ENCODE data around the gene ADM5. TPM values are rescaled to one million over a fixed set of nuclear protein-coding genes. Genes with fewer than 3 reads are reported as not detected.
A peak's percentile ranks its signal among the peaks of the same experiment; 100 is the strongest.
"Not testable (repeated sequence)": the region's sequence is repeated elsewhere in the genome, so short reads cannot be mapped to it uniquely, and the experiment has no call there.

The ADM5 gene
- total and polyA plus RNA-seq, 11 donors = 0.14 to 1.6 (median 0.60) TPM; not detected in 1

DNA sequence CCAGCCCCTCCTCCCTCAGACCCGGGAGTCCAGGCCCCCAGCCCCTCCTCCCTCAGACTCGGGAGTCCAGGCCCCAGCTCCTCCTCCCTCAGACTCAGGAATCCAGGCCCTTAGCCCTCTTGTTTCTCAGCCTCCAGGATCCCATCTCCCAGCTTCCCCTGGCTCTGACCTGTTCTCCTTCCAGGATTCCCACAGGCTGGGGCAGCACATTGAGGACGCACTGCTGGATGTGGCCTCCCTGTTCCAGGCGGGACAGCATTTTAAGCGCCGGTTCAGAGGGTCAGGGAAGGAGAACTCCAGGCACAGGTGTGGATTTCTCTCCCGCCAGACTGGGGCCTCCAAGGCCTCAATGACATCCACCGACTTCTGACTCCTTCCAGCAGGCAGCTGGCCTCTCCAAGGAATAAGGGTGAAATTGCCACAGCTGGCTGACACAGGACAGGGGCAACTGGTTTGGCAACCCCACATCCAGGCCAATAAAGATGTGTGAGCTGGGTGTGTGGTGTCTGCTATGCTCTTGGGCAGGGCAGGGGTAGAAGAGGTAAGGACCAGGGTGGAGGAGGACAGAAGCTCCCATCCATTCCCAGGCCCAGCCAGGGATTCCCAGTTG, 23.9 kb downstream of the ADM5 start:
- Histone ChIP-seq H3K27ac (no peak overlapping the region), H3K36me3 (no peaks in the 10 kb centered on the region), H3K27me3 (no peaks in the 10 kb centered on the region), H3K4me3 (no peak overlapping the region), H3K4me1 (peaks cover 0 to 13% (median 0%) of the 10 kb centered on the region in 12 donors), H3K9me3 (no peaks in the 10 kb centered on the region)
- intact Hi-C loops (cut with DNase I) = no loop called here
- DNase-seq (no peak), ATAC-seq (no peak)
- 77 to 98% (median 80%) methylated on average over 6 to 8 of the region's 8 CpGs for WGBS, 4 donors
- TF ChIP-seq, protein P1, sequence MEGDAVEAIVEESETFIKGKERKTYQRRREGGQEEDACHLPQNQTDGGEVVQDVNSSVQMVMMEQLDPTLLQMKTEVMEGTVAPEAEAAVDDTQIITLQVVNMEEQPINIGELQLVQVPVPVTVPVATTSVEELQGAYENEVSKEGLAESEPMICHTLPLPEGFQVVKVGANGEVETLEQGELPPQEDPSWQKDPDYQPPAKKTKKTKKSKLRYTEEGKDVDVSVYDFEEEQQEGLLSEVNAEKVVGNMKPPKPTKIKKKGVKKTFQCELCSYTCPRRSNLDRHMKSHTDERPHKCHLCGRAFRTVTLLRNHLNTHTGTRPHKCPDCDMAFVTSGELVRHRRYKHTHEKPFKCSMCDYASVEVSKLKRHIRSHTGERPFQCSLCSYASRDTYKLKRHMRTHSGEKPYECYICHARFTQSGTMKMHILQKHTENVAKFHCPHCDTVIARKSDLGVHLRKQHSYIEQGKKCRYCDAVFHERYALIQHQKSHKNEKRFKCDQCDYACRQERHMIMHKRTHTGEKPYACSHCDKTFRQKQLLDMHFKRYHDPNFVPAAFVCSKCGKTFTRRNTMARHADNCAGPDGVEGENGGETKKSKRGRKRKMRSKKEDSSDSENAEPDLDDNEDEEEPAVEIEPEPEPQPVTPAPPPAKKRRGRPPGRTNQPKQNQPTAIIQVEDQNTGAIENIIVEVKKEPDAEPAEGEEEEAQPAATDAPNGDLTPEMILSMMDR (IDR thresholded peaks at IDR 0.05) = no peak
- no peak for TF ChIP-seq POLR2A (IDR thresholded peaks at IDR 0.05)

DNA sequence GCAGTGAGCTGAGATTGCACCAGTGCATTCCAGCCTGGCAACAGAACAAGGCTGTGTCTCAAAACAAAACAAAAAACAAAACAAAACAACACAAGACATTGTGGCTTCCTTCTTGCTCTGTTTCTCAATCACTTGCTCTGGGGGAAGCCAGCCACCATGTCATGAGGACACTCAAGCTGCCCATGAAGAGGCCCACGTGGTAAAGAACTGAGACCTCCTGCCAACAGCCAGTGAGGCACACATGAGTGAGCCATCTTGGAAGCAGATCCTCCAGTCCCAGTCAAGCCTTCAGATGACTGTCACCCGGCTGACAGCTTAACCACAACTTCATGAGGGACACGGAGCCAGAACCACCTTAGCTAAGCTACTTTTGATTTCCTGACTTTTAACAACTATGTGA, 26.8 kb downstream of the ADM5 start:
- TF ChIP-seq, protein P1 (IDR thresholded peaks at IDR 0.05) = no peak
- no peak for TF ChIP-seq POLR2A (IDR thresholded peaks at IDR 0.05)
- Histone ChIP-seq H3K4me1 (peaks cover 0 to 13% (median 0%) of the 10 kb centered on the region in 12 donors), H3K27me3 (no peaks in the 10 kb centered on the region), H3K4me3 (no peak overlapping the region), H3K27ac (no peak overlapping the region), H3K36me3 (no peaks in the 10 kb centered on the region), H3K9me3 (no peaks in the 10 kb centered on the region)
- DNase-seq (no peak), ATAC-seq (no peak)
- WGBS, 4 donors = 76 to 91% (median 83%) methylated on average over 3 of the region's 3 CpGs
- intact Hi-C loops (cut with DNase I) = loop anchor here in 2 of 10 donors (5.0 kb wide), 2 partner anchors 46 to 51 kb away; partner anchors contain the start of genes AP2A1 (in 1 of the 2) and TSKS (in 1 of the 2)

DNA sequence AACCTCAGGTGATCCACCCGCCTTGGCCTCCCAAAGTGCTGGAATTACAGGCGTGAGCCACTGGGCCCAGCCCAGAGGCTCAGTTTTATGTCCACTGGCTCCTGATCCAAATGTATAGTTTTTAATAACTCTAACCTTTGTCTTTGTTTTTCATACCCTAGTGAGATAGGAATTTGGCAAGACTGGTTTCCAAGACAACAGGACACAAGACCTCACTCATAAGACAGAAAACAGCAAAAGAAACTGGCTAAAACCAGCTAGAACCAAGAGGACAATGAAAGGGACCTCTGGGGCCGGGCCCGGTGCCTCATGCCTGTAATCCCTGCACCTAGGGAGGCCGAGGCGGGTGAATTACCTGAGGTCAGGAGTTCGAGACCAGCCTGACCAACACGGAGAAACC, 29.1 kb downstream of the ADM5 start:
- intact Hi-C loops (cut with DNase I) = loop anchor here in 2 of 10 donors (5.0 kb wide), 2 partner anchors 44 to 49 kb away; partner anchors contain the start of genes AP2A1 (in 1 of the 2) and TSKS (in 1 of the 2)
- ATAC-seq (no peak), DNase-seq (no peak)
- TF ChIP-seq, protein P1 (IDR thresholded peaks at IDR 0.05) = no peak
- no peak for TF ChIP-seq POLR2A (IDR thresholded peaks at IDR 0.05)
- H3K27me3 ChIP-seq = no peaks in the 10 kb centered on the region
- no peaks in the 10 kb centered on the region for H3K9me3 ChIP-seq
- H3K36me3 ChIP-seq = no peaks in the 10 kb centered on the region
- WGBS, 4 donors = 90 to 95% (median 92%) methylated on average over 8 of the region's 8 CpGs
- peaks cover 0 to 13% (median 0%) of the 10 kb centered on the region in 12 donors for H3K4me1 ChIP-seq
- peak overlapping the region in 1 of 12 donors; percentile 73 for H3K4me3 ChIP-seq
- no peak overlapping the region for H3K27ac ChIP-seq

DNA sequence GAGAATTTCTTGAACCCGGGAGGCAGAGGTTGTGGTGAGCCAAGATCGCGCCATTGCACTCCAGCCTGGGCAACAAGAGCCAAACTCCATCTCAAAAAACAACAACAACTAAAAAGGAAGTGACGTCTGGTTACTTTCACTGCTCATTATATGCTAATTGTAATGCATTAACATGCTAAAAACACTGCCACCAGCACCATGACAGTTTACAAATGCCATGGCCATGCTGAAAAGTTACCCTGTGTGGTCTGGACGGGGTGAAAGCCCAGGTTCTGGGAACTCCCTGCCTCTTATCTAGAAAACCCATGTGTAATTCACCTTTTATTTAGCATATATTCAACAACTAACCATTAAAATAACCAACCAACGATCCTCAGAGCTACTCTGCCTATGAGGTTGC, 29.6 kb downstream of the ADM5 start:
- TF ChIP-seq, protein P1 (IDR thresholded peaks at IDR 0.05) = no peak
- no peak for TF ChIP-seq POLR2A (IDR thresholded peaks at IDR 0.05)
- Histone ChIP-seq H3K9me3 (no peaks in the 10 kb centered on the region), H3K27me3 (no peaks in the 10 kb centered on the region), H3K36me3 (no peaks in the 10 kb centered on the region), H3K4me3 (no peak overlapping the region), H3K4me1 (peaks cover 0 to 13% (median 0%) of the 10 kb centered on the region in 12 donors), H3K27ac (no peak overlapping the region)
- DNase-seq = no peak
- 82 to 89% (median 86%) methylated on average over 6 of the region's 6 CpGs for WGBS, 4 donors
- no peak for ATAC-seq
- intact Hi-C loops (cut with DNase I) = loop anchor here in 2 of 10 donors (5.0 kb wide), 2 partner anchors 43 to 48 kb away; partner anchors contain the start of genes AP2A1 (in 1 of the 2) and TSKS (in 1 of the 2)

DNA sequence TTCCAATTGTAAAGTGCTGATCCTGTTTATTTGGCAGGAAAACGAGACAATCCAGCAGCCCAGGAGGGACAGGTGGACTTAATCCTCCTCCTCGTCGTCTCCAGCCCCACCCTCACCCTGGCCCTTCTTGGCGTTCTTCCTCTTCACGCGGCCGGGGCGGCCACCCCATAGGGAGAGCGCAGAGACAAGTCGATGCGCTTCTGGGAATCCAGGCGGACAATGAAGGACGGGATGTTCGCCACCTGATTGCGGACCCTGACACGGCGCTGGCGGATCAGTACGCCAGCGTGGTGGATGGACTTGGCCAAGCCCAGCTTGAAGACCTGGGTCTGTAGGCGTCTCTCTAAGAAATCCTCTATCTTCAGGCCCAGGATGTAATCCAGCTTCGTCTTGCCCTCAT, 30.0 kb downstream of the ADM5 start:
- H3K9me3 ChIP-seq, H3K4me3 ChIP-seq, H3K27ac ChIP-seq, H3K27me3 ChIP-seq, DNase-seq, H3K36me3 ChIP-seq, ATAC-seq: not testable (repeated sequence)
- H3K4me1 ChIP-seq = peaks cover 0 to 13% (median 0%) of the 10 kb centered on the region in 12 donors
- intact Hi-C loops (cut with DNase I) = loop anchor here in 2 of 10 donors (5.0 kb wide), 2 partner anchors 43 to 48 kb away; partner anchors contain the start of genes AP2A1 (in 1 of the 2) and TSKS (in 1 of the 2)
- WGBS, 4 donors = 78 to 81% (median 80%) methylated on average over 20 to 22 of the region's 22 CpGs
